GM21367 (cell line): ENCODE data around the gene HSPA4.

Experiments
- ATAC-seq: cut with Tn5 transposase; IDR thresholded peaks from one replicate; pipeline ENCODE4 v1.9.1; 2021; ENCODE audit not compliant: unreplicated experiment

HSPA4 gene

GRCh38 chr5:133154274-133155075, 102.7 kb downstream of the HSPA4 start:
- no peak for ATAC-seq

- ATAC-seq, result no peak
These were observed 103.6 kb downstream of the HSPA4 start for GRCh38 chr5:133155326-133155969.
